ENCODE measurements around the gene RGMA. TPM values are rescaled to one million over a fixed set of nuclear protein-coding genes. Genes with fewer than 3 reads are reported as not detected.
"Not testable (repeated sequence)": the region's sequence is repeated elsewhere in the genome, so short reads cannot be mapped to it uniquely, and the experiment has no call there.

RGMA gene
- polyA plus RNA-seq, 1 experiment = 0.17 TPM

DNA sequence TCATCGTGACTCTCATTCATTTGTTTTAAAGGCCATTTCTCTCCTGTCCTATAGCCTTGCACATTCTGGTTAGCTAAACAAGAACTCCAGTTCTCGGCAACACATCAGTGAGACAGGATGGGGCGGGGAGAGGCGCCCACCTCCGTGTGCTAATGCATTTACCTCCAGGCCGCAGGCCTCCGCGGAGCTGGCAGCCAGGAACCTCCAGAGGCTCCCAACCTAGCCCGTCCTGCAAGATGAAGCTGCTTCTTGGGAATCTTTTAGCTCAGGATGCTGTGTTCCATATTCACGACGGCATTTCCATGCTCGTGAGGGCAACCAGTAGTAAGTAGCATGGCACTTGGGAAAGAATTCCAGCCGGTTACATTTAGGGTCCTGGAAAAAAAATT is 47.9 kb downstream of the RGMA start:
- peaks cover 9% of the 10 kb centered on the region; the same call in 1 of the 2 replicates for H3K9me3 ChIP-seq (ENCODE audit: control insufficient read depth, insufficient read depth, low read length)
- ChIA-PET CTCF (interaction anchor here (1.0 to 1.7 kb wide), 3 partner anchors 11 to 1079 kb away, joined by 3 to 5 read pairs (median 3); no protein-coding TSS in a partner anchor), POLR2A (no interaction called here)
- DNase-seq (ENCODE audit: low read depth, low spot score) = no peak
- H3K27me3 ChIP-seq (ENCODE audit: control insufficient read depth, insufficient read depth, low read length) = no peaks in the 10 kb centered on the region
- H3K4me3 ChIP-seq (ENCODE audit: low read depth, low read length) = no peak overlapping the region
- no peak overlapping the region for H3K27ac ChIP-seq (ENCODE audit: low read depth, low read length)
- TF ChIP-seq, protein P1, sequence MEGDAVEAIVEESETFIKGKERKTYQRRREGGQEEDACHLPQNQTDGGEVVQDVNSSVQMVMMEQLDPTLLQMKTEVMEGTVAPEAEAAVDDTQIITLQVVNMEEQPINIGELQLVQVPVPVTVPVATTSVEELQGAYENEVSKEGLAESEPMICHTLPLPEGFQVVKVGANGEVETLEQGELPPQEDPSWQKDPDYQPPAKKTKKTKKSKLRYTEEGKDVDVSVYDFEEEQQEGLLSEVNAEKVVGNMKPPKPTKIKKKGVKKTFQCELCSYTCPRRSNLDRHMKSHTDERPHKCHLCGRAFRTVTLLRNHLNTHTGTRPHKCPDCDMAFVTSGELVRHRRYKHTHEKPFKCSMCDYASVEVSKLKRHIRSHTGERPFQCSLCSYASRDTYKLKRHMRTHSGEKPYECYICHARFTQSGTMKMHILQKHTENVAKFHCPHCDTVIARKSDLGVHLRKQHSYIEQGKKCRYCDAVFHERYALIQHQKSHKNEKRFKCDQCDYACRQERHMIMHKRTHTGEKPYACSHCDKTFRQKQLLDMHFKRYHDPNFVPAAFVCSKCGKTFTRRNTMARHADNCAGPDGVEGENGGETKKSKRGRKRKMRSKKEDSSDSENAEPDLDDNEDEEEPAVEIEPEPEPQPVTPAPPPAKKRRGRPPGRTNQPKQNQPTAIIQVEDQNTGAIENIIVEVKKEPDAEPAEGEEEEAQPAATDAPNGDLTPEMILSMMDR (IDR thresholded peaks at IDR 0.05; ENCODE audit: low read depth, low read length) = no peak

DNA sequence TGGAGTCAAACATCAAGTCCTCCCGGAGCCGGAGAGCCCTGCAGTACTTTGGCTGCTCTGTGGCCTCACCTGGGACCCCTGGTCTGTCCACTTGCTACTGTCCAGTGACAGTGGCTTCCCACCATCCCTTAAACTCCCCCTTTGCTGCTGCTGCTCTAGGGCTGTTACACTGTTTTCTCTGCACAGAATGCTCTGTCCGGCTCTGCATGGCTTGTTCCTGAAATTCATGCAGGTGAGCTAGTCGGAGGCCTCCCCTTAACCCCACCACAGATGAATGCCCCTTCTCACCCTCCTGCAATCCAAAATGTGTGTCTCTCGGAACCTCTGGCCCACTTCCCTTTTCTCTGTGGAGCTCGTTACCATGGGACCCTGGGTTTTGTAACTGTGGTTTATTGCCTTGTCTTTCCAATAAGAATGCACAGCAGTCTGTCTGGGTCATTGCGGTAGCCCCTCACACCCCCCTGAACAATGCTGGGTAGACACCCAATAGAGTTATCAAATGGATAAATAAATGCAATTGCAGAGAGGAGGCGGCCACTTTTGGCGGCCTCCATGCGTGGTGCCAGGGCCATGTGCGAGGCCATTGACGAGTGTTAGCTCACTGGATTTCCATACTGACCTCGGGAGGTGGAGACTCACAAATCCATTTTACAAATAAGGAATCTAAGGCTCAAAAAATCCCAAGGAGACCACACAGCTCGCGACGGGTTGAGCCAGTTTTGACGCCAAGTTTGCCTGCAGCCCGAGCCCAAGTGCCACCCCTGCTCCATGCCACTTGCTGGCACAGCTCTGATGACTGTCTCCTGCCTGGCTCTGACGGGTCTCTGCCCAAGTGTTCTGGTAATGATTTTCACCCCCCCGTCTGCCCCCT is 48.5 kb downstream of the RGMA start:
- Histone ChIP-seq H3K27ac (ENCODE audit: low read depth, low read length) (no peak overlapping the region), H3K9me3 (ENCODE audit: control insufficient read depth, insufficient read depth, low read length) (peaks cover 8% of the 10 kb centered on the region; the same call in 1 of the 2 replicates), H3K27me3 (ENCODE audit: control insufficient read depth, insufficient read depth, low read length) (no peaks in the 10 kb centered on the region), H3K4me3 (ENCODE audit: low read depth, low read length) (no peak overlapping the region)
- CTCF ChIA-PET = interaction anchor here (0.6 to 1.7 kb wide), 4 partner anchors 10 to 1079 kb away, joined by 3 to 5 read pairs (median 3); no protein-coding TSS in a partner anchor
- TF ChIP-seq, protein P1 (IDR thresholded peaks at IDR 0.05; ENCODE audit: low read depth, low read length) = no peak
- DNase-seq (ENCODE audit: low read depth, low spot score) = no peak
- POLR2A ChIA-PET = no interaction called here

DNA sequence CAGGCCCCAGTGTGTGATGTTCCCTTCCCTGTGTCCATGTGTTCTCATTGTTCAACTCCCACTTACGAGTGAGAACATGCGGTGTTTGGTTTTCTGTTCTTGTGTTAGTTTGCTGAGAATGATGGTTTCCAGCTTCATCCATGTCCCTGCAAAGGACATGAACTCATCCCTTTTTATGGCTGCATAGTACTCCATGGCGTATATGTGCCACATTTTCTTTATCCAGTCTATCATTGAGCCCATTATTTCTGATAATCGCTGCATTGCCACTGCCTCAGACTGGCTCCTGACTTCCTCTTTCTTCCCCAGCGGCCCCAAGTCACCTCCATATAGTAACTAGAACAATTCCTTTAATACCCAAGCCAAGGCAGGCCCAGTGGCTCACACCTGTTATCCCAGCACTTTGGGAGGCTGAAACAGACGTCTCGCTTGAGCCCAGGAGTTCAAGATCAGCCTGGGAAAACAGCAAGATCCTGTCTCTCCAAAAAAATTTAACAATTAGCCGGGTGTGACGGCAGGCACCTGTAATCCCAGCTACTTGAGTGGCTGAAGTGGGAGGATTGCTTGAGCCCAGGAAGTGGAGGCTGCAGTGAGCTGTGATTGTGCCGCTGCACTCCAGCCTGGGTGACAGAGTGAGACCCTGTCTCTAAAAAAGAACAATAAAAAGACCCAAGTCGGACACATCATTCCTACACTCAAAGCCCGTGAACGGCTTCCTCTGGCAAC is 49.3 kb downstream of the RGMA start:
- H3K9me3 ChIP-seq (ENCODE audit: control insufficient read depth, insufficient read depth, low read length); H3K27me3 ChIP-seq (ENCODE audit: control insufficient read depth, insufficient read depth, low read length); CTCF ChIA-PET; H3K27ac ChIP-seq (ENCODE audit: low read depth, low read length); H3K4me3 ChIP-seq (ENCODE audit: low read depth, low read length); DNase-seq (ENCODE audit: low read depth, low spot score); POLR2A ChIA-PET: not testable (repeated sequence)

DNA sequence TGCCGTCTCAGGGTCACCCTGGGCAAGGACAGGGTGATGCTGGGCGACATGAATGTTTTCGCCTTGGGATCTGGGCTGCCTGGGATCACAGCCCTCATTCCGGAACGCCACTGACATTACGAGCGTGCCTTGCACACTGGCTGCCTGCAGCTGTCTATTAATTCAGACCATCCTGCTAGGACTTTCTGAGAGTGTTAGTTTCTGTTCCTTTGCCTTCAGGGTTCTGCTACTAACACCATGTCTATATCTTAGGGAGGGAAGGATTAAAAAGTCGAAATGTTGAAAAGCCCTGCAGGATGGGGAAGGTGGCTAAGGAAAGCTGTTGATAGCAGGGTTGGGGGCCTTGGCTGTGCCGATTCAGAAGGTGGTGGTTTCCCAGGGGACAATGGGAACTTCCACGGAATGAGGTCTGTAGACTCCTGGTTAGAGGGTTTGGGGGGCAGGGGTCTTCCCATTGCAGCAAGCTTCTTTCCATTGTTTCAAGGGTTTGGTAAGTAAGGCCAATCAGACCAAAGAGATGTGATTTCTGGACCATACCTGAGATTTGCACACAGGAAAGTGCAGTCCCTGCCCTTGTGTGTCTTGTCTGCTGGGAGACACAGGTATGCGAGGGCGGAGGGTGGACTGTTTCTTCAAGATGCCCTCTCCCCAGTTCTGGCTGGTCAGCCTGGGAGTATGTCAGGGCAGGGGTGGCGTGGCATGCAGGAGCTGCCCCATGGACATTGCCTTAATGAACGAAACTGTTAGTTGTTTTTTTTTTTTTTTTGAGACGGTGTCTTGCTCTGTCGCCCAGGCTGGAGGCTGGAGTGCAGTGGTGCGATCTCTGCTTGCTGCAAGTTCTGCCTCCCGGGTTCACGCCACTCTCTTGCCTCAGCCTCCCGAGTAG is 50.9 kb downstream of the RGMA start:
- Histone ChIP-seq H3K9me3 (ENCODE audit: control insufficient read depth, insufficient read depth, low read length) (peaks cover 3% of the 10 kb centered on the region; the same call in 1 of the 2 replicates), H3K4me3 (ENCODE audit: low read depth, low read length) (no peak overlapping the region), H3K27me3 (ENCODE audit: control insufficient read depth, insufficient read depth, low read length) (no peaks in the 10 kb centered on the region), H3K27ac (ENCODE audit: low read depth, low read length) (peak overlapping the region; percentile 11)
- TF ChIP-seq, protein P1 (IDR thresholded peaks at IDR 0.05; ENCODE audit: low read depth, low read length) = no peak
- CTCF ChIA-PET = interaction anchor here (1.1 to 4.5 kb wide), 7 partner anchors 9 to 1286 kb away, joined by 3 to 46 read pairs (median 5); no protein-coding TSS in a partner anchor
- POLR2A ChIA-PET = interaction anchor here (0.7 kb wide), 1 partner anchor 36 kb away, joined by 3 read pairs; no protein-coding TSS in a partner anchor
- DNase-seq (ENCODE audit: low read depth, low spot score) = no peak

All from AG04450 (cell line).